ENCODE data around the gene KCTD19.

KCTD19 gene

GRCh38 chr16:67246756-67247191 lies 79.8 kb downstream of the KCTD19 start:
- DNase-seq (ENCODE audit: extremely low spot score, insufficient read length, low read depth) (no peak), FAIRE-seq (no peak)

GRCh38 chr16:67246081-67246755 lies 80.3 kb downstream of the KCTD19 start:
- FAIRE-seq: peak; percentile 67
- no peak for DNase-seq (ENCODE audit: extremely low spot score, insufficient read length, low read depth)

GRCh38 chr16:67245674-67246080 lies 80.9 kb downstream of the KCTD19 start:
- no peak for FAIRE-seq
- no peak for DNase-seq (ENCODE audit: extremely low spot score, insufficient read length, low read depth)

GRCh38 chr16:67245186-67245585 lies 81.4 kb downstream of the KCTD19 start:
- no peak for FAIRE-seq
- no peak for DNase-seq (ENCODE audit: extremely low spot score, insufficient read length, low read depth)

GRCh38 chr16:67244387-67245185 lies 82.0 kb downstream of the KCTD19 start:
- DNase-seq (ENCODE audit: extremely low spot score, insufficient read length, low read depth) (peak; percentile 75), FAIRE-seq (peak; percentile 97)

- DNase-seq (ENCODE audit: extremely low spot score, insufficient read length, low read depth) (no peak), FAIRE-seq (no peak)
Observed at GRCh38 chr16:67243481-67243880, 83.1 kb downstream of the KCTD19 start.

- FAIRE-seq (no peak), DNase-seq (ENCODE audit: extremely low spot score, insufficient read length, low read depth) (no peak)
Observed at GRCh38 chr16:67242138-67242730, 84.3 kb downstream of the KCTD19 start.

GRCh38 chr16:67241008-67241900 lies 85.3 kb downstream of the KCTD19 start:
- no peak for DNase-seq (ENCODE audit: extremely low spot score, insufficient read length, low read depth)

GRCh38 chr16:67240506-67240905 lies 86.0 kb downstream of the KCTD19 start:
- FAIRE-seq (no peak), DNase-seq (ENCODE audit: extremely low spot score, insufficient read length, low read depth) (no peak)

More at GRCh38 chr16:67241008-67241900, 85.3 kb downstream of the KCTD19 start:
- FAIRE-seq: no peak
